ENCODE data around the gene DIRAS1. TPM values are rescaled to one million over a fixed set of nuclear protein-coding genes. Genes with fewer than 3 reads are reported as not detected.

The DIRAS1 gene
- total RNA-seq, 1 experiment from 2014 or later = 18.5 TPM

DNA sequence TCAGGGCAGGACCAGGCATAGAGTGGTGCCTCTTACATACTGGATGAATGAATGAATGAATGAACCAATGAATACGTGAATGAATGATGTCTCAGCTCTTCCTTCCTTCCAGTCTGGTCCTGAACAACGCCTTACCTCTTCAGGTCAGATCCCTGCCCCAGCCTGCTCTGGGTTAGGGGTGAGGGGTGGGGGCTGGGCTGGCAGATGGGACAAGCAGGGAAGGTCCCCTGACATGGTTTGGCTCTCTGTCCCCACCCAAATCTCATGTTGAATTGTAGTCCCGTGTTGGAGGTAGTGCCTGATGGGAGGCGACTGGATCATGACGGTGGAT lies 9.3 kb downstream of the DIRAS1 start:
- no peak overlapping the region for H3K4me3 ChIP-seq (ENCODE audit: low read depth in 2 of 2, low read length in 2 of 2)
- no TSS peak for BruUV-seq (replicated peaks)
- in situ Hi-C loops (cut with HindIII; ENCODE audit: low pct_unique_long_range_greater_than_20kb, low sequenced_read_pairs) = no loop called here

DNA sequence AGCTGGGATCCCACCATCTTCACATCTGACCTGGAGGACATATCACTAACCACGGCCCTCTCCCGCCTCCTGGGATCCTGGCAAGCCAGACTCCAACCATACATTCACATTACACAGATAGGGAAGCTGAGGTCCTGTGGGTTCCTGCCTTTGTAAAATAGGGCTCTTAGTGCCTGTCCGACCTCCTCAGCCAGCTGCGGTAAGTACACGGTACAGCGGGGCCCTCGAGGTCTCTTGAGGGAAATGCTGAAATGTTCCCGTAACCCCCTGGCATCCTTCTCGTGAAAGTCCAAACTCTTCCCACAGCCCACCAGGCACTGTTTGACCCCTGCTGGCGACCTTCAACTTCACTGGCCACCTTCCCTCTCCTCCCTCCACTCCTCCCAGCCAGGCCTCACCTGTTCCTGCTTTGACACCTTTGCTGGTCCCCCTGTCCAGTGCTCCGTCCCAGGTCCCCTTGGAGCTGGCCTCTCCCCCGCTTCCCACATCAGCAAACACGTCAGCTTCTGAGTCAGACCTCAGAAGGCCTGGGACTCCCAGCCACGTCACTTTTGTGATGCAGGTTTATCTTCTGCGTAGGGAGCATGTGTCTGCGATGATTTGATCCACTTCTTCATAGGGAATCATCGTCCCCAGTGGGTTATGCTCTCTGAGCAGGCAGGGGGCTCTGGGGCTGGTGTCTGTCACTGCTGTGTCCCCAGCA lies 9.8 kb downstream of the DIRAS1 start:
- ATAC-seq = no peak; the same call in 1 of the 2 replicates
- intact Hi-C loops (cut with micrococcal nuclease; ENCODE audit: unreplicated experiment) = no loop called here
- CTCF ChIA-PET = interaction anchor here (0.7 kb wide), 1 partner anchor 12 kb away, joined by 5 read pairs; no protein-coding TSS in a partner anchor

More for the DNA sequence above, 9.3 kb downstream of the DIRAS1 start:
- no peak for TF ChIP-seq SIN3A (IDR thresholded peaks at IDR 0.05; ENCODE audit: borderline replicate concordance, insufficient read depth, low read depth, low read length)
- TF ChIP-seq POLR2AphosphoS5 (IDR thresholded peaks at IDR 0.05; ENCODE audit: low read depth, low read length) = no peak
- no peak for TF ChIP-seq TCF7L2 (IDR thresholded peaks at IDR 0.05; ENCODE audit: low read depth, low read length)
- TF ChIP-seq, protein P1, sequence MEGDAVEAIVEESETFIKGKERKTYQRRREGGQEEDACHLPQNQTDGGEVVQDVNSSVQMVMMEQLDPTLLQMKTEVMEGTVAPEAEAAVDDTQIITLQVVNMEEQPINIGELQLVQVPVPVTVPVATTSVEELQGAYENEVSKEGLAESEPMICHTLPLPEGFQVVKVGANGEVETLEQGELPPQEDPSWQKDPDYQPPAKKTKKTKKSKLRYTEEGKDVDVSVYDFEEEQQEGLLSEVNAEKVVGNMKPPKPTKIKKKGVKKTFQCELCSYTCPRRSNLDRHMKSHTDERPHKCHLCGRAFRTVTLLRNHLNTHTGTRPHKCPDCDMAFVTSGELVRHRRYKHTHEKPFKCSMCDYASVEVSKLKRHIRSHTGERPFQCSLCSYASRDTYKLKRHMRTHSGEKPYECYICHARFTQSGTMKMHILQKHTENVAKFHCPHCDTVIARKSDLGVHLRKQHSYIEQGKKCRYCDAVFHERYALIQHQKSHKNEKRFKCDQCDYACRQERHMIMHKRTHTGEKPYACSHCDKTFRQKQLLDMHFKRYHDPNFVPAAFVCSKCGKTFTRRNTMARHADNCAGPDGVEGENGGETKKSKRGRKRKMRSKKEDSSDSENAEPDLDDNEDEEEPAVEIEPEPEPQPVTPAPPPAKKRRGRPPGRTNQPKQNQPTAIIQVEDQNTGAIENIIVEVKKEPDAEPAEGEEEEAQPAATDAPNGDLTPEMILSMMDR (IDR thresholded peaks at IDR 0.05) = no peak
- TF ChIP-seq, protein P2, sequence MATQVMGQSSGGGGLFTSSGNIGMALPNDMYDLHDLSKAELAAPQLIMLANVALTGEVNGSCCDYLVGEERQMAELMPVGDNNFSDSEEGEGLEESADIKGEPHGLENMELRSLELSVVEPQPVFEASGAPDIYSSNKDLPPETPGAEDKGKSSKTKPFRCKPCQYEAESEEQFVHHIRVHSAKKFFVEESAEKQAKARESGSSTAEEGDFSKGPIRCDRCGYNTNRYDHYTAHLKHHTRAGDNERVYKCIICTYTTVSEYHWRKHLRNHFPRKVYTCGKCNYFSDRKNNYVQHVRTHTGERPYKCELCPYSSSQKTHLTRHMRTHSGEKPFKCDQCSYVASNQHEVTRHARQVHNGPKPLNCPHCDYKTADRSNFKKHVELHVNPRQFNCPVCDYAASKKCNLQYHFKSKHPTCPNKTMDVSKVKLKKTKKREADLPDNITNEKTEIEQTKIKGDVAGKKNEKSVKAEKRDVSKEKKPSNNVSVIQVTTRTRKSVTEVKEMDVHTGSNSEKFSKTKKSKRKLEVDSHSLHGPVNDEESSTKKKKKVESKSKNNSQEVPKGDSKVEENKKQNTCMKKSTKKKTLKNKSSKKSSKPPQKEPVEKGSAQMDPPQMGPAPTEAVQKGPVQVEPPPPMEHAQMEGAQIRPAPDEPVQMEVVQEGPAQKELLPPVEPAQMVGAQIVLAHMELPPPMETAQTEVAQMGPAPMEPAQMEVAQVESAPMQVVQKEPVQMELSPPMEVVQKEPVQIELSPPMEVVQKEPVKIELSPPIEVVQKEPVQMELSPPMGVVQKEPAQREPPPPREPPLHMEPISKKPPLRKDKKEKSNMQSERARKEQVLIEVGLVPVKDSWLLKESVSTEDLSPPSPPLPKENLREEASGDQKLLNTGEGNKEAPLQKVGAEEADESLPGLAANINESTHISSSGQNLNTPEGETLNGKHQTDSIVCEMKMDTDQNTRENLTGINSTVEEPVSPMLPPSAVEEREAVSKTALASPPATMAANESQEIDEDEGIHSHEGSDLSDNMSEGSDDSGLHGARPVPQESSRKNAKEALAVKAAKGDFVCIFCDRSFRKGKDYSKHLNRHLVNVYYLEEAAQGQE (IDR thresholded peaks at IDR 0.05; ENCODE audit: insufficient read depth in 1 of 2, low read depth in 2 of 2, low read length in 1 of 2) = no peak
- ChIA-PET POLR2A (no interaction called here), CTCF (no interaction called here)
- DNase-seq (ENCODE audit: low read depth, low spot score) (no peak), ATAC-seq (no peak)
- Histone ChIP-seq H3K4me1 (ENCODE audit: control insufficient read depth, insufficient read depth, low read length) (no peaks in the 10 kb centered on the region), H3K36me3 (ENCODE audit: control insufficient read depth, insufficient read depth, low read length) (no peaks in the 10 kb centered on the region), H3K27me3 (ENCODE audit: control insufficient read depth, insufficient read depth, low read length) (no peaks in the 10 kb centered on the region), H3K27ac (ENCODE audit: low read length) (no peak overlapping the region), H3K9me3 (ENCODE audit: control insufficient read depth, insufficient read depth, low read depth, low read length) (no peaks in the 10 kb centered on the region)
- intact Hi-C loops (cut with micrococcal nuclease; ENCODE audit: unreplicated experiment) = no loop called here

More for the DNA sequence above, 9.8 kb downstream of the DIRAS1 start:
- in situ Hi-C loops (cut with HindIII; ENCODE audit: low pct_unique_long_range_greater_than_20kb, low sequenced_read_pairs) = no loop called here
- H3K4me1 ChIP-seq (ENCODE audit: control insufficient read depth, insufficient read depth, low read length) = no peaks in the 10 kb centered on the region
- BruUV-seq (replicated peaks) = no TSS peak
- no peaks in the 10 kb centered on the region for H3K9me3 ChIP-seq (ENCODE audit: control insufficient read depth, insufficient read depth, low read depth, low read length)
- H3K4me3 ChIP-seq (ENCODE audit: low read depth in 2 of 2, low read length in 2 of 2) = no peak overlapping the region
- H3K27ac ChIP-seq (ENCODE audit: low read length) = no peak overlapping the region
- no peaks in the 10 kb centered on the region for H3K36me3 ChIP-seq (ENCODE audit: control insufficient read depth, insufficient read depth, low read length)
- no peak for DNase-seq (ENCODE audit: low read depth, low spot score)
- TF ChIP-seq, protein P1 (IDR thresholded peaks at IDR 0.05) = no peak
- TF ChIP-seq SIN3A (IDR thresholded peaks at IDR 0.05; ENCODE audit: borderline replicate concordance, insufficient read depth, low read depth, low read length) (no peak), TCF7L2 (IDR thresholded peaks at IDR 0.05; ENCODE audit: low read depth, low read length) (no peak), POLR2AphosphoS5 (IDR thresholded peaks at IDR 0.05; ENCODE audit: low read depth, low read length) (no peak)
- TF ChIP-seq, protein P2 (IDR thresholded peaks at IDR 0.05; ENCODE audit: insufficient read depth in 1 of 2, low read depth in 2 of 2, low read length in 1 of 2) = no peak
- no peaks in the 10 kb centered on the region for H3K27me3 ChIP-seq (ENCODE audit: control insufficient read depth, insufficient read depth, low read length)
- POLR2A ChIA-PET = interaction anchor here (0.5 kb wide), 1 partner anchor 153 kb away, joined by 5 read pairs; no protein-coding TSS in a partner anchor

All from Panc1 (cell line).